Activated CD8-positive, alpha-beta T cell treated with anti-CD3 and anti-CD28 coated beads for 36 hours (primary cell): ENCODE results near the gene ERBB2. TPM values are rescaled to one million over a fixed set of nuclear protein-coding genes. Genes with fewer than 3 reads are reported as not detected.

ENCODE experiments used
- ATAC-seq: fragments of 200-7000 bp; cut with Tn5 transposase; one replicate; pipeline ENCODE4 v1.10.0; 2021; ENCODE audit warnings: mild to moderate bottlenecking, moderate library complexity
- CTCF ChIA-PET: fragments of 350-600 bp; sonication (Branson Sonifier 250); formaldehyde crosslinking; loops from one replicate; lab custom pipeline; 2021; ENCODE audit warnings: antibody characterized with exemption; lab: Charles Lee
- POLR2A ChIA-PET: fragments of 350-600 bp; sonication (Branson Sonifier 250); formaldehyde crosslinking; loops from one replicate; lab custom pipeline; 2021; ENCODE audit warnings: antibody characterized with exemption; lab: Charles Lee
- DNase-seq: peaks from one replicate; pipeline ENCODE4 v3.0.0-alpha.2; 2020
- H3K27ac Mint-ChIP-seq: one replicate; pipeline ENCODE4 v1.8.0; 2021; ENCODE audit warnings: mild to moderate bottlenecking, mixed read lengths
- H3K27me3 Mint-ChIP-seq: one replicate; pipeline ENCODE4 v1.8.0; 2021; ENCODE audit warnings: mixed read lengths
- H3K36me3 Mint-ChIP-seq: one replicate; pipeline ENCODE4 v1.8.0; 2021; ENCODE audit warnings: low read depth, mixed read lengths
- H3K4me1 Mint-ChIP-seq: one replicate; pipeline ENCODE4 v1.8.0; 2021; ENCODE audit warnings: low read depth, mixed read lengths
- H3K4me3 Mint-ChIP-seq: one replicate; pipeline ENCODE4 v1.8.0; 2021; ENCODE audit warnings: mild to moderate bottlenecking, moderate library complexity, mixed read lengths
- H3K9me3 Mint-ChIP-seq: one replicate; pipeline ENCODE4 v1.8.0; 2021; ENCODE audit warnings: mixed read lengths
- CTCF ChIP-seq: fragments of 200-600 bp; IDR thresholded peaks from one replicate; pipeline ENCODE4 v1.8.0; 2022; ENCODE audit warnings: antibody characterized with exemption, mild to moderate bottlenecking
- intact Hi-C: fragments of 100-400 bp; cut with micrococcal nuclease; formaldehyde crosslinking; loops from one replicate; pipeline ENCODE4 v1.10.0; 2022
- total RNA-seq, 2 experiments: library from RNA; stranded (reverse); gene quantifications; one replicate each; pipeline ENCODE4 v1.2.3, GENCODE V29; 2021

Gene ERBB2
- total RNA-seq, 2 experiments from 2014 or later = 5.2 TPM

GRCh38 chr17:39765175-39765574 lies 65.3 kb downstream of the ERBB2 start:
- Mint-ChIP-seq H3K9me3 (no peaks in the 10 kb centered on the region), H3K4me3 (no peak overlapping the region), H3K36me3 (peaks cover 82% of the 10 kb centered on the region), H3K27ac (peak overlapping the region; percentile 90), H3K4me1 (peaks cover 85% of the 10 kb centered on the region), H3K27me3 (no peaks in the 10 kb centered on the region)
- no peak for TF ChIP-seq CTCF
- intact Hi-C loops = no loop called here
- DNase-seq (no peak), ATAC-seq (no peak)
- ChIA-PET CTCF (interaction anchor here (0.6 to 1.8 kb wide), 2 partner anchors 48 to 144 kb away, joined by 3 to 4 read pairs; no protein-coding TSS in a partner anchor), POLR2A (interaction anchor here (2.2 kb wide), 1 partner anchor 10 kb away, joined by 10 read pairs; no protein-coding TSS in a partner anchor)

- CTCF ChIA-PET = interaction anchor here (1.8 kb wide), 1 partner anchor 144 kb away, joined by 4 read pairs; no protein-coding TSS in a partner anchor
- no peaks in the 10 kb centered on the region for H3K9me3 Mint-ChIP-seq
- H3K4me1 Mint-ChIP-seq = peaks cover 88% of the 10 kb centered on the region
- H3K27ac Mint-ChIP-seq = peak overlapping the region; percentile 90
- DNase-seq (no peak), ATAC-seq (no peak)
- H3K4me3 Mint-ChIP-seq = no peak overlapping the region
- intact Hi-C loops = no loop called here
- POLR2A ChIA-PET = interaction anchor here (2.2 kb wide), 1 partner anchor 10 kb away, joined by 10 read pairs; no protein-coding TSS in a partner anchor
- no peaks in the 10 kb centered on the region for H3K27me3 Mint-ChIP-seq
- TF ChIP-seq CTCF = no peak
- peaks cover 79% of the 10 kb centered on the region for H3K36me3 Mint-ChIP-seq
Measured at GRCh38 chr17:39765766-39766165, 65.9 kb downstream of the ERBB2 start.

GRCh38 chr17:39767147-39767546 lies 67.3 kb downstream of the ERBB2 start:
- ChIA-PET POLR2A (interaction anchor here (0.9 to 1.4 kb wide), 3 partner anchors 7 to 159 kb away, joined by 3 to 4 read pairs (median 4); no protein-coding TSS in a partner anchor), CTCF (interaction anchor here (1.0 to 1.1 kb wide), 5 partner anchors 9 to 145 kb away, joined by 3 to 5 read pairs (median 4); partner anchors contain the start of gene IKZF3)

GRCh38 chr17:39769974-39770587 lies 70.2 kb downstream of the ERBB2 start:
- peaks cover 74% of the 10 kb centered on the region for H3K36me3 Mint-ChIP-seq
- peak; percentile 81 for ATAC-seq
- ChIA-PET CTCF (interaction anchor here (0.9 to 2.0 kb wide), 7 partner anchors 9 to 147 kb away, joined by 3 to 12 read pairs (median 5); no protein-coding TSS in a partner anchor), POLR2A (interaction anchor here (0.7 to 2.4 kb wide), 18 partner anchors 9 to 184 kb away, joined by 3 to 43 read pairs (median 4); partner anchors contain the start of genes IKZF3, LRRC3C and ORMDL3)
- H3K4me1 Mint-ChIP-seq = peaks cover 95% of the 10 kb centered on the region
- H3K27ac Mint-ChIP-seq = peak overlapping the region; percentile 90
- intact Hi-C loops = loop anchor here (5.0 kb wide), 2 partner anchors 42 to 92 kb away; partner anchors contain the start of gene IKZF3
- H3K27me3 Mint-ChIP-seq = no peaks in the 10 kb centered on the region
- DNase-seq = peak; percentile 84
- H3K9me3 Mint-ChIP-seq = no peaks in the 10 kb centered on the region
- H3K4me3 Mint-ChIP-seq = peak overlapping the region; percentile 18
- TF ChIP-seq CTCF = no peak

More at GRCh38 chr17:39767147-39767546, 67.3 kb downstream of the ERBB2 start:
- H3K27me3 Mint-ChIP-seq = no peaks in the 10 kb centered on the region
- H3K4me1 Mint-ChIP-seq = peaks cover 89% of the 10 kb centered on the region
- no peak for TF ChIP-seq CTCF
- intact Hi-C loops = no loop called here
- peak overlapping the region; percentile 90 for H3K27ac Mint-ChIP-seq
- peaks cover 82% of the 10 kb centered on the region for H3K36me3 Mint-ChIP-seq
- DNase-seq (peak; percentile 43), ATAC-seq (no peak)
- H3K9me3 Mint-ChIP-seq = no peaks in the 10 kb centered on the region
- H3K4me3 Mint-ChIP-seq = peak overlapping the region; percentile 16

- Mint-ChIP-seq H3K9me3 (no peaks in the 10 kb centered on the region), H3K36me3 (peaks cover 66% of the 10 kb centered on the region), H3K4me1 (peaks cover 92% of the 10 kb centered on the region), H3K27me3 (no peaks in the 10 kb centered on the region), H3K4me3 (peak overlapping the region; percentile 28), H3K27ac (peak overlapping the region; percentile 90)
- ChIA-PET POLR2A (interaction anchor here (0.7 to 1.2 kb wide), 6 partner anchors 14 to 89 kb away, joined by 3 to 4 read pairs (median 3); no protein-coding TSS in a partner anchor), CTCF (no interaction called here)
- ATAC-seq = no peak
- TF ChIP-seq CTCF = no peak
- intact Hi-C loops = loop anchor here (5.0 kb wide), 2 partner anchors 40 to 90 kb away; partner anchors contain the start of gene IKZF3
- DNase-seq = no peak
Measured at GRCh38 chr17:39772415-39772814, 72.6 kb downstream of the ERBB2 start.
